ENCODE data around the gene ABCB1. TPM values are rescaled to one million over a fixed set of nuclear protein-coding genes. Genes with fewer than 3 reads are reported as not detected.

The ABCB1 gene
- total RNA-seq, 6 experiments from 2014 or later = 29.4 to 68.5 (median 51.0) TPM

- Histone ChIP-seq H3K27me3 (no peaks in the 10 kb centered on the region), H3K4me1 (peaks cover 0 to 17% (median 6%) of the 10 kb centered on the region in 4 donors), H3K4me3 (no peak overlapping the region), H3K36me3 (no peaks in the 10 kb centered on the region), H3K27ac (no peak overlapping the region), H3K9me3 (no peaks in the 10 kb centered on the region)
- ATAC-seq (no peak), DNase-seq (no peak)
- intact Hi-C loops (cut with DNase I) = no loop called here
- no peak for TF ChIP-seq POLR2A (IDR thresholded peaks at IDR 0.05)
- TF ChIP-seq, protein P1, sequence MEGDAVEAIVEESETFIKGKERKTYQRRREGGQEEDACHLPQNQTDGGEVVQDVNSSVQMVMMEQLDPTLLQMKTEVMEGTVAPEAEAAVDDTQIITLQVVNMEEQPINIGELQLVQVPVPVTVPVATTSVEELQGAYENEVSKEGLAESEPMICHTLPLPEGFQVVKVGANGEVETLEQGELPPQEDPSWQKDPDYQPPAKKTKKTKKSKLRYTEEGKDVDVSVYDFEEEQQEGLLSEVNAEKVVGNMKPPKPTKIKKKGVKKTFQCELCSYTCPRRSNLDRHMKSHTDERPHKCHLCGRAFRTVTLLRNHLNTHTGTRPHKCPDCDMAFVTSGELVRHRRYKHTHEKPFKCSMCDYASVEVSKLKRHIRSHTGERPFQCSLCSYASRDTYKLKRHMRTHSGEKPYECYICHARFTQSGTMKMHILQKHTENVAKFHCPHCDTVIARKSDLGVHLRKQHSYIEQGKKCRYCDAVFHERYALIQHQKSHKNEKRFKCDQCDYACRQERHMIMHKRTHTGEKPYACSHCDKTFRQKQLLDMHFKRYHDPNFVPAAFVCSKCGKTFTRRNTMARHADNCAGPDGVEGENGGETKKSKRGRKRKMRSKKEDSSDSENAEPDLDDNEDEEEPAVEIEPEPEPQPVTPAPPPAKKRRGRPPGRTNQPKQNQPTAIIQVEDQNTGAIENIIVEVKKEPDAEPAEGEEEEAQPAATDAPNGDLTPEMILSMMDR (IDR thresholded peaks at IDR 0.05) = no peak
- 82% methylated on average over 2 of the region's 2 CpGs for WGBS (ENCODE audit: insufficient coverage, low coverage, low lambda C conversion rate, missing lambda C conversion rate)
Measured at GRCh38 chr7:87561102-87561501, 39.6 kb downstream of the ABCB1 start.

DNA sequence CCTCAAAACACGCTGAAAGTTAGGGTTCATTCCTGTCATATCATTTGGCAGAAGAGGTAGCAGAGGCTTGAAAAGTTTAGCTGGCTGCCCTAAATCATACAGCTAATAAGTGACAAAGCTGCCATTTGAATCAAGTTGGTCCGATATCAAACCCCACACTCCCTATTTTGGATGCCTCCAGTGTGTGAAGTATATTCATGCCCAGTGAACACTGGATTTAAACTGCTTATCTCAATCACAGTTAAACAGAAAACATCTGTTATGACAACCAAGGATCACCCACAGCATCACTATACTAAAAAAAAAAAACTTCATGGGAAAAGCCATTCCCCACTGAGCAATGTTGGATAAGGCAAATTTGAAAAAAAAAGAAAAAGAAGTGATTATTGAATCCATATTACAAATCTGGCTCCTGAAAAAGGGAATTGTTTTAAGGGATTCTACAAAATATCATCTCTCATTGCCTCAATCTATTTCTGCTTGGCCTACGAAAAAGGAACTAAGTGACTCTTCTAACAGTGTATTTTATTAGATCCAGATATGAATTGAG lies 48.3 kb downstream of the ABCB1 start:
- intact Hi-C loops (cut with DNase I) = no loop called here
- Histone ChIP-seq H3K4me1 (no peaks in the 10 kb centered on the region), H3K27me3 (no peaks in the 10 kb centered on the region), H3K4me3 (no peak overlapping the region), H3K9me3 (no peaks in the 10 kb centered on the region), H3K27ac (no peak overlapping the region), H3K36me3 (peaks cover 0 to 17% (median 0%) of the 10 kb centered on the region in 4 donors)
- WGBS (ENCODE audit: insufficient coverage, low coverage, low lambda C conversion rate, missing lambda C conversion rate) = 75% methylated on average over 3 of the region's 3 CpGs
- ATAC-seq (no peak), DNase-seq (no peak)
- no peak for TF ChIP-seq POLR2A (IDR thresholded peaks at IDR 0.05)
- TF ChIP-seq, protein P1 (IDR thresholded peaks at IDR 0.05) = no peak

- Histone ChIP-seq H3K4me1 (no peaks in the 10 kb centered on the region), H3K36me3 (peaks cover 0 to 38% (median 4%) of the 10 kb centered on the region in 4 donors)
- 70% methylated on average over 6 of the region's 7 CpGs for WGBS (ENCODE audit: insufficient coverage, low coverage, low lambda C conversion rate, missing lambda C conversion rate)
Measured at GRCh38 chr7:87548123-87548919, 52.4 kb downstream of the ABCB1 start.

GRCh38 chr7:87545760-87546159 lies 54.9 kb downstream of the ABCB1 start:
- no peak for ATAC-seq
- Histone ChIP-seq H3K9me3 (no peaks in the 10 kb centered on the region), H3K4me3 (no peak overlapping the region), H3K4me1 (no peaks in the 10 kb centered on the region), H3K36me3 (peaks cover 0 to 38% (median 4%) of the 10 kb centered on the region in 4 donors), H3K27me3 (no peaks in the 10 kb centered on the region), H3K27ac (no peak overlapping the region)
- intact Hi-C loops (cut with DNase I) = no loop called here
- TF ChIP-seq, protein P1 (IDR thresholded peaks at IDR 0.05) = no peak
- TF ChIP-seq POLR2A (IDR thresholded peaks at IDR 0.05) = no peak
- WGBS (ENCODE audit: insufficient coverage, low coverage, low lambda C conversion rate, missing lambda C conversion rate) = 93% methylated on average over 6 of the region's 6 CpGs
- DNase-seq = no peak

More at GRCh38 chr7:87548123-87548919, 52.4 kb downstream of the ABCB1 start:
- H3K4me3 ChIP-seq = no peak overlapping the region
- H3K27me3 ChIP-seq = no peaks in the 10 kb centered on the region
- no peak overlapping the region for H3K27ac ChIP-seq
- ATAC-seq (peak in 2 of 4 donors; percentile 46 to 92), DNase-seq (peak in 1 of 3 donors; percentile 32)
- TF ChIP-seq POLR2A (IDR thresholded peaks at IDR 0.05) = no peak
- TF ChIP-seq, protein P1 (IDR thresholded peaks at IDR 0.05) = no peak
- intact Hi-C loops (cut with DNase I) = no loop called here
- no peaks in the 10 kb centered on the region for H3K9me3 ChIP-seq
